ENCODE measurements around the gene GIT1. TPM values are rescaled to one million over a fixed set of nuclear protein-coding genes. Genes with fewer than 3 reads are reported as not detected.

Gene GIT1
- total RNA-seq, 2 experiments from 2014 or later = 44.3 to 60.2 TPM

DNA sequence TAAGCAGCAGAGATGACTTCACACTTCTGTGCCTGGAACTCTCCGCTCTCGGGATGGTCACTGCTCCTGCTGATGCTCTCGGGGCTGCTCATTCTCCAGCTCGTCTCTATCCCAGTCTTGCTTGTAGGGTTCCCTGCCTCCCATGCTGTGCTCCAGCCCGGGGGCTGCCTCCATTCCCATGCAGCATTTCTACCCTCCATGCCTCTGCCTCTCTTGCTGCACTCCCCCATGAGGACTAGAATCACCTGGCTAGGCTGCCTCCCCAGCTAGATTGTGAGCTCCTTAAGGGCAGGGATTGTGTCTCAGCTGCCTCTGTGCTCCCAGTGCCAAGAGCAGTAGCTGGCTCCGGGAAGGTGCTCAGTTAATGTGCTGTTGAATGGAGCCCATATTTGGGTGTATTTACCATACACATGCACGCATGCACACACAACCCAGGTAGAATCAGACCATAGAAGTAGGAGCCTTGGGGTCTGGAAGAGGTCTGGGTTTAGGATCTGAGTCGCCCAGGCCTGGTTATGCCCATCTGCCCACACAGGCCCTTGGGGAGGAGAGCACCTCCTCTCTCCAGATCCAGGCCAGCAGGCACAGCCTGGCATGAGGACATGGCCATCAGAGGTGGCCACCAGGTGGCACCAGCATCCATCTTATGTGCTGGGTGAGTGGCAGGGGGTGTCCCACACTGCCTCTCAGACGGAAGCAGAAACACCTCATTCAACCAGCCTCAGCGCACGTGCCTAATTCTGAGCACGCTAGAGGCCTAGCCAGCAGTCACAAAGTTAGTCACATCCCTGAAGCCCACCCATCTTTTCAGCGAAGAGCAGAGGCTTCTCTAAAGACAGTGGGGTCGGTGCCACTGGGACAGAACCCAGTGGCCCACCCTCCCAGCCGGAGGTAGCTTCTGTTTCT is 9.3 kb downstream of the GIT1 start:
- TF ChIP-seq EZH2phosphoT487 (IDR thresholded peaks at IDR 0.05; ENCODE audit: borderline replicate concordance, low read depth, low read length) (no peak), CTCF (conservative IDR thresholded peaks at IDR 0.05; ENCODE audit: low read length) (peak; percentile 88)
- no peak overlapping the region for H3K27ac ChIP-seq (ENCODE audit: low read depth, low read length, poor library complexity, severe bottlenecking)
- POLR2A ChIA-PET = interaction anchor here (0.6 to 2.1 kb wide), 3 partner anchors 8 to 122 kb away, joined by 3 to 5 read pairs (median 4); partner anchors contain the start of gene ANKRD13B
- H3K79me2 ChIP-seq (ENCODE audit: insufficient read depth, low read depth, low read length) = peaks cover 12% of the 10 kb centered on the region; the same call in 1 of the 2 replicates
- intact Hi-C loops (cut with micrococcal nuclease; ENCODE audit: unreplicated experiment) = loop anchor here (1.0 to 5.0 kb wide), 2 partner anchors 11 to 37 kb away; no protein-coding TSS in a partner anchor
- H3K36me3 ChIP-seq (ENCODE audit: insufficient read depth, low read length) = peaks cover 69% of the 10 kb centered on the region
- no TSS peak for BruUV-seq (replicated peaks)
- no peak overlapping the region for H3K4me2 ChIP-seq (ENCODE audit: low read length)
- no peak overlapping the region for H2AFZ ChIP-seq (ENCODE audit: low read length)
- no peaks in the 10 kb centered on the region for H3K9me2 ChIP-seq (ENCODE audit: insufficient read depth, low read length)
- H3K9me3 ChIP-seq (ENCODE audit: low read length) = no peaks in the 10 kb centered on the region
- CTCF ChIA-PET (ENCODE audit: unreplicated experiment) = interaction anchor here (0.6 to 1.6 kb wide), 3 partner anchors 12 to 431 kb away, joined by 3 to 4 read pairs (median 3); no protein-coding TSS in a partner anchor
- DNase-seq (ENCODE audit: low spot score) = peak; percentile 89
- H3K4me1 ChIP-seq (ENCODE audit: insufficient read depth, low read length, poor library complexity, severe bottlenecking) = peaks cover 28% of the 10 kb centered on the region
- no peaks in the 10 kb centered on the region for H4K20me1 ChIP-seq (ENCODE audit: insufficient read depth, low read length)
- H3K4me3 ChIP-seq (ENCODE audit: low read depth, low read length, poor library complexity, severe bottlenecking) = no peak overlapping the region

- Histone ChIP-seq H3K4me2 (ENCODE audit: low read length) (no peak overlapping the region), H3K4me3 (ENCODE audit: low read depth, low read length, poor library complexity, severe bottlenecking) (no peak overlapping the region), H3K9me3 (ENCODE audit: low read length) (no peaks in the 10 kb centered on the region), H2AFZ (ENCODE audit: low read length) (no peak overlapping the region), H3K79me2 (ENCODE audit: insufficient read depth, low read depth, low read length) (peaks cover under 1% of the 10 kb centered on the region; the same call in 1 of the 2 replicates), H3K9me2 (ENCODE audit: insufficient read depth, low read length) (no peaks in the 10 kb centered on the region), H3K36me3 (ENCODE audit: insufficient read depth, low read length) (peaks cover 82% of the 10 kb centered on the region), H3K27ac (ENCODE audit: low read depth, low read length, poor library complexity, severe bottlenecking) (no peak overlapping the region), H3K4me1 (ENCODE audit: insufficient read depth, low read length, poor library complexity, severe bottlenecking) (peaks cover 19% of the 10 kb centered on the region), H4K20me1 (ENCODE audit: insufficient read depth, low read length) (no peaks in the 10 kb centered on the region)
- CTCF ChIA-PET (ENCODE audit: unreplicated experiment) = interaction anchor here (0.6 kb wide), 2 partner anchors 10 to 430 kb away, joined by 3 read pairs; no protein-coding TSS in a partner anchor
- BruUV-seq (replicated peaks) = no TSS peak
- TF ChIP-seq EZH2phosphoT487 (IDR thresholded peaks at IDR 0.05; ENCODE audit: borderline replicate concordance, low read depth, low read length) = no peak
- DNase-seq (ENCODE audit: low spot score) = no peak
- POLR2A ChIA-PET = interaction anchor here (0.5 to 2.1 kb wide), 2 partner anchors 9 to 55 kb away, joined by 3 to 4 read pairs; no protein-coding TSS in a partner anchor
- intact Hi-C loops (cut with micrococcal nuclease; ENCODE audit: unreplicated experiment) = no loop called here
These were observed 10.6 kb downstream of the GIT1 start for GRCh38 chr17:29578626-29579485.
